Stimulated activated CD4-positive, alpha-beta T cell treated with anti-CD3 and anti-CD28 coated beads, Interleukin-4, amount 100 ng/mL, for 24 hours (primary cell): ENCODE data around the gene CPLX4.
"Not testable (repeated sequence)": the region's sequence is repeated elsewhere in the genome, so short reads cannot be mapped to it uniquely, and the experiment has no call there.

Source experiments
- DNase-seq: peaks from one replicate; pipeline ENCODE4 v3.0.0-alpha.2; 2020

The CPLX4 gene

DNA sequence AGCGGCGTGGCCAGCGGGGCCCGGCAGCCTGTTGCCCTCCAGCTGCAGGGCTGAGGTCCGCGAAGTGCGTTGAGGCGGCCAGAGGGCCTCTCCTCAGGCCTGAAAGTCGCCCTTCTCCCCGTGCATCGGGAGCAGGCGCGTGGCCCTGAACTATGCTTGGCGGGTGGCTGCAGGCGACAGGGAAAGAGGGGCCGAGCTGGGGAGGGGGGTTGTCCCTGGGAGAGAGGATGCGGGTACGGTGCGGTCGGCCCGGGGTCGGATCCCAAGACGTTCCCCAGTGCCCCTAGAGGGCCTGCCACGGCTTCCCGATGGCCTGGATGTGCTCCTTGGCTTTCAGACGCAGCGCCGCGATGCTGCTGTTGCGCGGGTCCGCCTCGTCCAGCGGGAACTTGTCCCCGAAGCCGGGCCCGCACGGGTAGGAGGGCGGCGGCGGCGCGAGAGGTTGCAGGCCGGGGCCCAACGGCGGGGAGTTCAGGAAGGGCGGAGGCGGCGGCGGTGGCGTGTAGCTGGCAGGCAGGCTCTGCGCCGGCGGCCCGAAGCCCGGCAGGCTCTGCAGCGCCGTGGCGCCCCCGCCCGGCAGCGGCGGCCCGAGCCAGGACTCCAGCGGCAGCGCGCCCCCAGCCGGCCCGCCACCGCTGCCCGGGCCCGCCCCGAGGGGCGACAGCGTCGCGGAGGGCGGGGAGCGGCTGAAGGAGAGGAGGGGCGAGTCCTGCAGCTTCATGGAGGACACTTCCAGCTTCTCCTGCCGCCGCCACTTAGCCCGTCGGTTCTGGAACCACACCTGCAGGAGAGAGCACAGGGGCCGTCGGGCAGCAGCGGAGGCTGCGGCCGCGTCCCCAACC lies 49.5 kb downstream of the CPLX4 start:
- DNase-seq: no peak

DNA sequence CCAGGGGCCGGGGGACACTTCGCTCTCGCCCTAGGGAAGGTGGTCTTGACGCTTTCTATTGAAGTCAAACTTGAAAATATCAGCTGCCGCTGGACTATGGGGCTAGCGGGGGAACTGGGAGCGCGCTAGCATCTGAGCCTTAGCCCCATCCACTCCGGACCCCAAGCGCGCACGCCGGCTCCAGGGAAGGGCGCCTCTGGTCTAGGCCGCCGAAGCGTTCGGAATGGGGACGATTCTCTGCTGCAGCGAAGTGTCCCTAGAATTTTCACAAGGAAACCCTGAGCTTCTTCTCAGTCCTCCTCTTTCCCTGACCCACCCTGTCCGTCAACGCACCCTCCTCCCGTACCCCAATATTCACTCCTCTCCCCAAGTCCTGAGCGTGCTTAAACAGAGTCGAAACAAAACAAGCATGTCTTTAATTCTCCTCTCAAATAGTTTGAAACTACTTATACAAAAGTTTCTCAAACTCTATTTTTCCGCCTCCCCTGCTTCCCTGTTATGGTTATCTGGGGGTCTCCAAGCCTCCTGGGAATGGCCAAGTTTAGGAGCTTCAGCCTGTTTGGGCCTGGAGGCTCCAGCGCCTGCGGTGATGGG lies 50.2 kb downstream of the CPLX4 start:
- DNase-seq: no peak

GRCh38 chr18:59267503-59268126 lies 50.8 kb downstream of the CPLX4 start:
- DNase-seq: no peak

DNA sequence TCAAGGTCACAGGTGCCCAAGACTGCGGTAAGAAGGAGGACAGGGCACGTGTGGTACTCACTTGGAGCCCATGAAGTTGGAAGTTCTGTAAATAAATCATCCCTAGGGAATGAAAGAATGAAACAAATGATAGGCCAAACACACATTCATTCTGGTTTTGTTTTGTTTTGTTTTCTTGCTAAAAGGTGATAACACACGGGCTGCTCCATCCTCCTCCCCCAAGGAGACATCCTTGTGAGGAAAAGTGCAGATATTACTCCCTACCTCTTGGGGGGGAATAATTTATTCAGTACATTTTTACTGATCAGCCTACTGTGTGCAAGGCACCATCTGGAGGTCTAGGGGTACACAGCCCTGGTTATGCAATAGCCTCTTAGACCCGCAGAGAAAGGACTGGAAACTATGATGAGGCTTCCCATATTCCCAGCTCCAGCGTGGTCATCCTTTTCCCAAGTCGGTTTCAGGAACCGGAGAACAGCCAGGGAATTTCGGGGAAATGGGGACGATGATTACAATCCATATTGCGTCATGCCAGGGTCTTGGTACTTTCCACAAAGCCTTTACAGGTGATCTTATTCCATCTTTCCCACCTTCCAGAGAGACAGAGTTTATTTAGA lies 51.5 kb downstream of the CPLX4 start:
- no peak for DNase-seq

DNA sequence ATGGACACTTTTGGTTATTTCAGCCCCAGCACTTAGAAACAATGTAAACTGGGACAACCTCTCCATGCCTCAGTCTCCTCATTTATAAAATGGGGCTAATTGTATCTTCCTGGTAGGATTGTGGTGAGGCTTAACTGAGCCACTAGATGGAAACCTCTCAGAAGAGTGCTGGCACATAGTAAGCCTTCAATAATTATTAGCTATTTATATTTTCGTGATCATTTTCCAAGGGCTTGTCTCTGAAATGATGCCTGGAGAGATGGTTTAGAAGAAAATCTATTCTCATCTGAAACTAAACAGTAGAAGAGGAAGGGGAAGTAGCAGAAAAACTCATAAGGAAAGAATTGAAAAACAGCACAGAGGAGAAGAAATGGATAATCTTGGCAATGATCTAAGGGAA lies 52.0 kb downstream of the CPLX4 start:
- no peak for DNase-seq

- no peak for DNase-seq
These were observed 52.5 kb downstream of the CPLX4 start for GRCh38 chr18:59265974-59266369.

DNA sequence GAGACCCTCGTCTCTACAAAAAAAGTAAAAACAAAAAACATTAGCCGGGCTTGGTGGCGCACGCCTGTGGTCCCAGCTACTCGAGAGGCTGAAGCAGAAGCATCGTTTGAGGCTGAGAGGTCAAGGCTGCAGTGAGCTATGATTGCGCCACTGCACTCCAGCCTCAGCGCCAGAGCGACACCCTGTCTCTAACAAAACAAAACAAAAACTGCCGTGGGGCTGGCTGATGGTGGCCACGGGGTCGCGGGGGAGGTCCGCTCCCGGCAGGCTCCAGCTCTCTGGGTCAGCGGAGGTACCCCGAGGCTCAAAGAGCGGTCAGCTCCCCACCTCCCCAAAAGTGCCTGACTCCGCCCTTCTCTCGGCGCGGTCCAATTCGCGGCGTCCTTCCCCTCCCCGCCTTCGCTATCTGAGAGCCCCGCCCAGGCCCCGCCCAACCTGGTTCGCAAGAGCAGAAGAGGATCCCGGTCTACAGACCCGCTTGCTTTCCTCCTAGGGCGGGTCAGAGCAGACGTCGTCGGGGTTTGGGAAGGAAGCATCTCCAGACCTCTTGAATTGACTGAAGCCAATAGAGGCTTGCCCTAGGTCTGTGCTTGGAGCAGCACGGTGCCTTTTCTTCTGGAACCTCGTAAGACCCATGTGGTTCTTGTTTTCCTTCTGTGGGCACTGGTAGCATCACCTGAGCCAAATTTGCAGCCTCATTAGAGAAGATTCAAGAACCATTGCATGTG lies 53.0 kb downstream of the CPLX4 start:
- peak; percentile 20 for DNase-seq

- DNase-seq: no peak
These were observed 53.7 kb downstream of the CPLX4 start for GRCh38 chr18:59264651-59265245.

GRCh38 chr18:59264121-59264571 lies 54.3 kb downstream of the CPLX4 start:
- no peak for DNase-seq

GRCh38 chr18:59263661-59264060 lies 54.8 kb downstream of the CPLX4 start:
- no peak for DNase-seq

- DNase-seq: not testable (repeated sequence)
These were observed 56.2 kb downstream of the CPLX4 start for GRCh38 chr18:59262243-59262642.

GRCh38 chr18:59261842-59262241 lies 56.6 kb downstream of the CPLX4 start:
- DNase-seq: not testable (repeated sequence)

DNA sequence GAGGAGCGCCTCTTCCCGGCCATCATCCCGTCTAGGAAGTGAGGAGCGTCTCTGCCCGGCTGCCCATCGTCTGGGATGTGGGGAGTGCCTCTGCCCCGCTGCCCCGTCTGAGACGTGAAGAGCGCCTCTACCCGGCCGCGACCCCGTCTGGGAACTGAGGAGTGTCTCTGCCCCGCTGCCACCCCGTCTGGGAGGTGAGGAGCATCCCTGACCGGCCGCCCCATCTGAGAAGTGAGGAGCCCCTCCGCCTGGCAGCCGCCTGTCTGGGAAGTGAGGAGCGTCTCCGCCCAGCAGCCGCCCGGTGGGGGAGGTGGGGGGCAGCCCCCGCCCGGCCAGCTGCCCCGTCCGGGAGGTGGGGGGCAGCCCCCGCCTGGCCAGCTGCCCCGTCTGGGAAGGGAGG lies 63.0 kb downstream of the CPLX4 start:
- not testable (repeated sequence) for DNase-seq

DNA sequence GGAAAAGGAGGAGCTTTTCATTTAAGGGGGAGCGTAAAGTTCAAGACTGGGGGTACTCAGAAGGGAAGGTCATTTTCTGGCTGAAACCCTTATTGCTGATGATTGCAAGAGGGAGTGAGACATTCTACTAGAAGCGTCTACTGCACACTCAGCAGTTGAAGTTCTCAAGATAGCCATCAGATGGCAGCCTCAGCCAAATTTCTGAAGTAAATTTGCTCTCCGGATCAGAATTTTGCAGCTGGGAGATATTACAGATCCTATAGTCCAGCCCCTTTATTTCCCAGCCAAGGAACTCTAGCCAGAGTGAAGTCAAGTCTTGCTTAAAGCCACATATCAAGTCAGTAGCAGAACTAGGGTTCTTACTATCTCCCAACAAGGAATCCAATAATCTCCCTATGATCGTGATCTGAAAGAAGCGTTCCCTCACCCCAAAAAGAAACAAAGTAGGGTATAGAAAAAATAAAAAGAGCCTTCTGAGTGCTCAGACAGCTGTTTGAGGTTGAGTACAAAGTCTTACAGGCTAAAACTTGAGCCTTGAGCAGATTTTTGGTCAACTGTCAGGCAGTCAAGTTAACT lies 69.2 kb downstream of the CPLX4 start:
- peak; percentile 42 for DNase-seq

- no peak for DNase-seq
These were observed 71.7 kb downstream of the CPLX4 start for GRCh38 chr18:59246796-59247195.
